Sciatic nerve (tissue), 2 donors: ENCODE measurements around the gene SSX5. TPM values are rescaled to one million over a fixed set of nuclear protein-coding genes. Genes with fewer than 3 reads are reported as not detected.
"Not testable (repeated sequence)": the region's sequence is repeated elsewhere in the genome, so short reads cannot be mapped to it uniquely, and the experiment has no call there.

ENCODE experiments used
- ATAC-seq: fragments of 200-7000 bp; cut with Tn5 transposase; one replicate; pipeline ENCODE4 v1.9.1; 2020; ENCODE audit warnings: mild to moderate bottlenecking, moderate library complexity
- DNase-seq: peaks from one replicate; pipeline ENCODE4 v3.0.0-alpha.2; 2020; ENCODE audit warnings: low spot score
- intact Hi-C: fragments of 100-400 bp; cut with DNase I; formaldehyde crosslinking; loops from one replicate; pipeline ENCODE4 v1.14.2; 2022
- total RNA-seq: library from RNA; stranded (reverse); fragmentation: NEBNext Ultra II Directional; extraction: Animal tissue kit (Norgen Biotek cat#: 25700); gene quantifications from one replicate; pipeline ENCODE4 v1.2.1, GENCODE V29; 2021
- donor health status: DM: no; HTN: no; CAD: no.
- donor health status: DM: no; HTN: no; CAD: no.

The SSX5 gene, protein sequence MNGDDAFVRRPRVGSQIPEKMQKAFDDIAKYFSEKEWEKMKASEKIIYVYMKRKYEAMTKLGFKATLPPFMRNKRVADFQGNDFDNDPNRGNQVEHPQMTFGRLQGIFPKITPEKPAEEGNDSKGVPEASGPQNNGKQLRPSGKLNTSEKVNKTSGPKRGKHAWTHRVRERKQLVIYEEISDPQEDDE
- not detected for total RNA-seq

DNA sequence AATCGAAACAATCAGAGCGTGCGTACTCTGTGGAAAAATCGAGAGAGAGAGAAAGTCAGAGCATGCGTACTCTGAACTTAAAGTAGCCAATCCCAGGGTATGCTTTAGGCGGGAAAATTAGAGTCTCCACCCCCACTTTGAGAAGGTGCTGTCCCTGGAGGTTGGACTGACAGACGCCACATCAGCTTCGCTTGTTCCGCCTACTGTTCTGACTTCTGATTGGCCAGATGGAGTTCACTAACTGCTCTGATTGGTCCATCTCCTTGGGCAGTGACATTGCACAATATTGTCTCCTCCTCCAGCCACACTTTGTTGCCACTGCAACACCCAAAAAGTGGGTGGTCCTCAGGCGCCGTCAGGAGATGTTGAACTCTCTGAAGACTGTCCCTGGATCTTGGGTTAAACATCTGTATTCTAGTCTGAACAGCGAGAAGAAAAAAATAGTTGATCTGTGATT is at the start of gene SSX5:
TSS of gene SSX5 (minus strand) at position 51 of the 457 bp plus-strand sequence. CDS start 1,437 bp downstream, outside the sequence.
- DNase-seq (no peak), ATAC-seq (no peak)
- intact Hi-C loops, result no loop called here

DNA sequence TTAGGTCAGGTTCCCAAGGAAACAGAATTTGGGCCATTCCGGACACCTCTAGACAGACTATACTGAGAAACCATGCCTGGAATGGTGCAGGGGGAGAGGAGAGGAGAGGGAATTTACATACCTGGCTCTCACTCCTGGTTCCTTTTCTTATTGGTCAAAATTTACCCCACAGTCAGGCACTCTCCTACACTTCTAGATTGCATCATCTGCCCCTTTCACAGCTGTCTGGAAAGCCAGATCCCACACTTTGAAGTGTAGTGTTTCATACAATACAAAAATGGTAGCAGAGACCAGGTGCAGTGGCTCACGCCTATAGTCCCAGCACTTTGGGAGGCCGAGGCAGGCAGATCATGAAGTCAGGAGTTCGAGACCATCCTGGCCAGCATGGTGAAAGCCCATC is 27.6 kb upstream of the SSX5 start:
- DNase-seq, ATAC-seq, intact Hi-C loops: not testable (repeated sequence)

DNA sequence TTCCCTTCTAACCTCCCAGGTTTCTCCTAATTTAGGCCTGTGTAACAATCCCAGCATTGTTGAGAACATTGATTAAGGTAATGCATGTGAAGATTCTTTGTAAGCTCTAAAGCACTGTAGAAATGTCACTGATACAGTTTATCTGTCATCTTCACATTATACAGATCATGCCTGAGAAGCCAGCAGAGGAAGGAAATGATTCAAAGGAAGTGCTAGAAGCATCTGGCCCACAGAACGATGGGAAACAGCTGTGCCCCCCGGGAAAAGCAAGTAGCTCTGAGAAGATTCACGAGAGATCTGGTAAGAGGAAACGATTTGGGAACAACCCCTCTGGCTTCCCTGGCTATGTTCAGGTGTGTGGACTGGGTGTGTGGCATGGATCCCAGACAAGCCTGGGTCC is 17.7 kb upstream of the SSX5 start:
- DNase-seq, ATAC-seq: not testable (repeated sequence)
- intact Hi-C loops, result loop anchor here (5.0 kb wide), 1 partner anchor 58 kb away; no protein-coding TSS in a partner anchor

DNA sequence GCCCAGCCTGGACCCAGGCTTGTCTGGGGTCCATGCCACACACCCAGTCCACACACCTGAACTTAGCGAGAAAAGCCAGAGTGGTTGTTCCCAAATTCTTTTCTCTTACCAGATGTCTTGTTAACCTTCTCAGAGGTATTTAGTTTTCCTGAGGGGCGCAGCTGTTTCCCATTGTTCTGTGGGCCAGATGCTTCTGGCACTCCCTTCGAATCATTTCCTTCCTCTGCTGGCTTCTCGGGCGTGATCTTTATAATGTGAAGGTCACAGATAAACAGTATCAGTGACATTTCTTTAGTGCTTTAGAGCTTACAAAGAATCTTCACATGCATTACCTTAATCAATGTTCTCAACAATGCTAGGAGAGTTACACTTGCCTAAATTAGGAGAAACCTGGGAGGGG is 6.6 kb downstream of the SSX5 start:
- ATAC-seq, intact Hi-C loops, DNase-seq: not testable (repeated sequence)

DNA sequence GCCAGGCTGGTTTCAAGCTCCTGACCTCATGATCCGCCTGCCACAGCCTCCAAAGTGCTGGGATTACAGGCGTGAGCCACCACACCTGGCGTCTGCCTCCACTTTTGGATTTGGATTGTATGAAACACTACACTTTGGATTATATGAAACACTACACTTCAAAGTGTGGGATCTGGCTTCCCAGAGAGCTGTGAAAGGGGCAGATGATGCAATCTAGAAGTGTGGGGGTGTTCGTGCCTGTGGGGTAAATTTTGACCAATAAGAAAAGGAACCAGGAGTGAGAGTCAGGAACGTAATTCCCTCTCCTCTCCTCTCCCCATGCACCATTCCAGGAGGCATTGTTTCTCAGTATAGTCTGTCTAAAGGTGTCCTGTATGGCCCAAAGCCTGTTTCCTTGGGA is 14.7 kb downstream of the SSX5 start:
- intact Hi-C loops, DNase-seq, ATAC-seq: not testable (repeated sequence)

DNA sequence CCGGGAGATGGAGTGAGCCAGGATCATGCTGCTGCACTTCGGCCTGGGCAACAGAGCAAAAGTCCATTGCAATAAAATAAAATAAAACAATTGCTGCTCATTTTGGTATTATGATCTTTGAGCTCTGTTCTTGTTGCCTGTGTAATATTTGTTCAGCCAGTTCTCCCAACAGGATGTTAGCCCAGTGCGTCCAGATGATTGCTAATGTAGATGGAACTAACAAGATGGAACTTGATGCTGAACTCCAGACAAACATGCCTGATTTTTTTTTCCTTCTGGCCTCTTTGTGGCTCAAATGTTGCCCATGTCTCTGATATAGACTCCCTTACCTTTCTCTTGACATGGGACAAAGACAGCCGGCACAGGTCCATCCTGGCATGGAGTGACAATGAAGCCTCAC is 15.8 kb downstream of the SSX5 start:
- intact Hi-C loops, result no loop called here
- DNase-seq (no peak), ATAC-seq (no peak)

DNA sequence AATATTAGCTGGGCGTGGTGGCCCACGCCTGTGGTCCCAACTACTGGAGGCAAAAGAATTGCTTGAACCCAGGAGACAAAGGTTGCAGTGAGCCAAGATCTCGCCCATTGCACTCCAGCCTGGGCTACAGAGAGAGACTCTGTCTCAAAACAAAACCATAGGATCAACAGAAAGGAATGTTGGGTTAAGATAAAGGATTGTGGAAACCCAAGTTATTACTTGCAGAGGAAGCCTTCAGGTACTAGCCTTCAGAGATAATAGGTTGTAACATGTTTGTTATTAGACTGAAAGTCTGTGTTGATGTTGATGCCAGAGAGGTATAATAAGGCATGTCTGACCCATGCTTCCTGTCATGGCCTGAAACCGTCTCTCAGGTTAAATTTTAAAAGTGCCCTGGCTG is 16.9 kb downstream of the SSX5 start:
- ATAC-seq, result no peak
- intact Hi-C loops, result no loop called here

DNA sequence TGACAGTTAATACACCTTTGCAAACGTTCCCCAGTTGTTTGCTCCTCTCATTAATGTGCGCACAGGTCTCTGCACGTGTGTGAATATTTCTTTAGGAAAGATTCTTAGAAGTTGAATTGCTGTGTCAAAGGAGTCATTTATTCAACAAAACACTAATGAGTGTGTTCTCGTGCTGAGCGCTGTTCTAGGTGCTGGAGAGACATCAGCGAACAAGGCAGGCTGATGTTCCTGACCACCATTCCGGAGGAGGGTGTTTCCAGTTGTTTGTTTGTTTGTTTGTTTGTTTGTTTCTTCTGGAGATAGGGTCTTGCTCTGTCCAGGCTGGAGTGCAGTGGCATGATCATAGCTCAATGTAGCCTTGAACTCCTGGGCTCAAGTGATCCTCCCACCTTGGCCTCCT is 30.3 kb downstream of the SSX5 start:
- DNase-seq, intact Hi-C loops, ATAC-seq: not testable (repeated sequence)

More for the DNA sequence above, 16.9 kb downstream of the SSX5 start:
- DNase-seq, result no peak

DNA sequence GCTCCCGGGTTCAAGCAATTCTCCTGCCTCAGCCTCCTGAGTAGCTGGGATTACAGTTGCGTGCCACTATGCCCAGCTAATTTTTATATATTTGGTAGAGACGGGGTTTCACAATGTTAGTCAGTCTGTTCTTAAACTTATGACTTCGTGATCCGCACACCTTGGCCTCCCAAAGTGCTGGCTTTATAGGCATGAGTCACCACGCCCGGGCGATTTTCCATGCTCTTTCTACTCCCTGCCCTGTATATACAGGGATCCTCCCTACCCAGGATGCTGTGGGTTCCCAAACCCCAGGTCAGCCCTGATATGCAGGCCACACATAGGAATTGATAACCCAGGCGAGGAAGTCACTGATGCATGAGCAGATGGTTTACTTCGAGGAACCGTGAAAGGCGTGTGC is 31.4 kb downstream of the SSX5 start:
- intact Hi-C loops, result no loop called here
- ATAC-seq, result no peak

DNA sequence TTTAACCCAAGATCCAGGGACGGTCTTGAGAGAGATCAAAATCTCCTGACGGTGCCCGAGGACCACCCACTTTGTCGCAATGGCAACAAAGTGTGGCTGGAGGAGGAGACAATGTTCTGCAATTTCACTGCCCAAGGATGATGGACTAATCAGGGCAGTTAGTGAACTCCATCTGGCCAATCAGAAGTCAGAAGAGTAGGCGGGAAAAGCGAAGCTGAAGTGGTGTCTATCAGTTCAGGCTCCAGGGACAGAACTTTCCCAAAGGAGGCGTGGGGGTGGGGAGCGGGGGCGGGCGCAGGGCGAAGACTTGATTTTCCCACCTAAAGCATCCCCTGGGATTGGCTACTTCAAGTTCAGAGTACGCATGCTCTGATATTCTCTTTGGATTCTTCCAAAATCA is 40.6 kb downstream of the SSX5 start:
- DNase-seq, result no peak
- no peak for ATAC-seq
- intact Hi-C loops, result no loop called here

More for the DNA sequence above, 31.4 kb downstream of the SSX5 start:
- DNase-seq, result no peak

DNA sequence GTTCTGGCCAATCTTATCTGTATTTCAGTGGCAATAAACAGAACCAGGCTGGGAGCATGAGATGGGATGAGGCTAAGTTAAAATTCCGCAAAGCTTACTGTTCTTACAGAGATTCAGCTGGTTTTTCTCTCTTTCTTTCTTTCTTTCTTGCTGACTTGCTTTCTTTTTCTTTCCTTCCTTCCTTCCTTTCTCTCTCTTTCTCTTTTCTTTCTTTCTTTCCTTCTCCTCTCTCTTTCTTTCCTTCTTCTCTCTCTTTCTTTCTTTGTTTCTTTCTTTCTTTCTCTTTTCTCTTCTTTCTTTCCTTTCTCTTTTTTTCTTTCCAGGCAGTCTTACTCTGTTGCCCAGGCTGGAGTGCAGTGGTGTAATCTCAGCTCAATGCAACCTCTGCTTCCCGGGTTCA is 41.8 kb downstream of the SSX5 start:
- ATAC-seq (no peak), DNase-seq (no peak)
- intact Hi-C loops, result no loop called here

DNA sequence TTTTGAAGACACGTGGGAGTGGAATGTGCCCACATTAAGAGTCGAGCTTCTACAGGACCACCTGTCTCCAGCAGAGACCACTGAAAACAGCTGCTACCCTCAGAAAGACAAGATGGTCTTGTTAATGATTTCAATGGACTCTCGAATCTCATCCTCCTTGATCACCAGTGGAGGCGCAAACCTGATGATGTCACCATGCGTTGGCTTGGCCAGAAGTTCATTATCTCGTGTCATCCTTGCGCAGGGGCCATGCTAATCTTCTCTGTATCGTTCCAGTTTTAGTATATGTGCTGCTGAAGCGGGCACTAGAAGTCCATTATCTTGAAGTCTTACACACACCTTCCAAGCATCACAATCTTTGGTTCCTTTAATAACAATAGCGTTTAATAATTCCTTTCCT is 42.8 kb downstream of the SSX5 start:
- intact Hi-C loops, result no loop called here
- ATAC-seq (no peak), DNase-seq (no peak)

DNA sequence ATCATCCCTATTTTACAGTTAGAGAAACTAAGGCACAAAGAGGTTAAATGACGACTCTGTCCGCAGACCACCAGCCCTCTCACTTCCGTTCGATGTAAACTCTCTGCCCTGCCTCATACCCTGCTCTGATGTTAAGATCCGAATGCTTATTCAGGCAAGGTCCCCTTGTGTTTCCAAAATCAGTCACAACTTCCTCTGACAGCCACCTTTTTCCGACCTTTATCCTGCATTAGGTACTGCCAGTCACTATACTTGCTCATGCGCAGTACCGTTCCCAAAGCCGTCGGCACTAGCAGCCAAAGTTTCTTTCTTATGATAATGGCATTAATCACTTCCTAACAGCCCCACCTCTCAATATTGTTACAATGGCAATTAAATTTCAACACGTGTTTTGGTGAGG is 53.9 kb downstream of the SSX5 start:
- ATAC-seq, intact Hi-C loops: not testable (repeated sequence)

DNA sequence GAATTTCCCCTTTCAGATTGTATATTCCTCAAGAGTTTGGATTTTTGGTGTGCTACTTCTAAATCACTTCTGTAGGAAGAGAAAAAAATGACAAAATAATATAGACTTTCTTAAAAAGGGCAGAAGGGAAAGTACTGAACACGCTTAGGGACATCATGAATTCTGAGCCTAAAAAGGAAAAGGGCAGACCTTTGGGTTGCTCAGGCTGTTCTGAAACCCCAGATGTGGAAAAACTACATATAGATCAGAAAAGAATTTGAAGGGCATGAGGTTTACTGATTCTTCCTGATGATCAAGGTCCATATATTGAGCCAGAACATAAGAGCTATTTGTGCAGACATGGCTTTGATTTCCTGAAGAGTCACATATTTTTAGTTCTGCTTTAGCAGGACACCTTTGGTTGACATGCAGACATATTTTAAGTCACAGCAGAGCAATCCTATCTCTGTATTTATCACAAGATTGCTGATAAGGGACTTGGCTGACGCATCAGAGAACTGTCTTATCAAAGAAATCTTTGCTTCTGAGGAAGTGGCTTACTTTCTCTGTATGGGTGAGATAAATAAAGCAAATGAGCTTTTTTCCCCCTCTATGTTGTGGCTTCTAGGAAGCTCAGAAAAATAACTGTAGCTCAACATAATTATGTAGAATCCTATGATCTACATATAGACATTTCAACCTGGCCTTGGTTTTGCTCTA is 54.6 kb downstream of the SSX5 start:
- intact Hi-C loops, ATAC-seq, DNase-seq: not testable (repeated sequence)

More for the DNA sequence above, 53.9 kb downstream of the SSX5 start:
- DNase-seq, result not testable (repeated sequence)

DNA sequence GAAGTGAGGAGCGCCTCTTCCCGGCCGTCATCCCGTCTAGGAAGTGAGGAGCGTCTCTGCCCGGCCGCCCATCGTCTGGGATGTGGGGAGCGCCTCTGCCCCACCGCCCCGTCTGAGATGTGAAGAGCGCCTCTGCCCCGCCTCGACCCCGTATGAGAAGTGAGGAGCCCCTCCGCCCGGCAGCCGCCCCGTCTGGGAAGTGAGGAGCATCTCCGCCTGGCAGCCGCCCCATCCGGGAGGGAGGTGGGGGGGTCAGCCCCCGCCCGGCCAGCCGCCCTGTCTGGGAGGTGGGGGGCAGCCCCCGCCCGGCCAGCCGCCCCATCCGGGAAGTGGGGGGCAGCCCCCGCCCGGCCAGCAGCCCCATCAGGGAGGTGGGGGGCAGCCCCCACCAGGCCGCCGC is 57.5 kb downstream of the SSX5 start:
- DNase-seq, ATAC-seq, intact Hi-C loops: not testable (repeated sequence)

Other genes starting within 250 kb of the SSX5 start
- 8.8 TPM for gene ZNF182, start 192.8 kb downstream of the SSX5 start, total RNA-seq
- not detected for gene SPACA5, start 189.8 kb downstream of the SSX5 start, total RNA-seq
- 5.4 TPM for gene ZNF630, start 125.2 kb downstream of the SSX5 start, total RNA-seq
- not detected for gene SPACA5B, start 66.2 kb downstream of the SSX5 start, total RNA-seq
- gene SSX1, start 58.6 kb upstream of the SSX5 start, total RNA-seq, result not detected
- not detected for gene SSX3, start 159.9 kb upstream of the SSX5 start, total RNA-seq
- not detected for gene SSX4, start 186.7 kb upstream of the SSX5 start, total RNA-seq
- not detected for gene SSX4B, start 215.2 kb upstream of the SSX5 start, total RNA-seq